ENCODE results near the gene ZNF827.

ZNF827 gene

GRCh38 chr4:145797278-145797677 lies 141.3 kb downstream of the ZNF827 start:
- TF ChIP-seq EZH2phosphoT487 (IDR thresholded peaks at IDR 0.05; ENCODE audit: borderline replicate concordance, low read length) (no peak), CTCF (IDR thresholded peaks at IDR 0.05; ENCODE audit: low read depth, low read length, poor library complexity, severe bottlenecking) (no peak)

GRCh38 chr4:145796346-145796745 lies 142.3 kb downstream of the ZNF827 start:
- no peaks in the 10 kb centered on the region for H4K20me1 ChIP-seq (ENCODE audit: control insufficient read depth, insufficient read depth, low read depth, low read length)
- no peaks in the 10 kb centered on the region for H3K79me2 ChIP-seq (ENCODE audit: control insufficient read depth, low read length)
- H3K9me2 ChIP-seq (replicated peaks; ENCODE audit: control insufficient read depth, low read length), result no peaks in the 10 kb centered on the region
- H3F3A ChIP-seq (ENCODE audit: control insufficient read depth, insufficient read depth), result no peaks in the 10 kb centered on the region
- H3K27ac ChIP-seq (ENCODE audit: low read depth, low read length), result no peak overlapping the region
- no peak overlapping the region for H3K4me3 ChIP-seq (ENCODE audit: low read length)
- H3K4me1 ChIP-seq (ENCODE audit: control insufficient read depth, low read length), result no peaks in the 10 kb centered on the region
- no peaks in the 10 kb centered on the region for H3K27me3 ChIP-seq (ENCODE audit: control insufficient read depth, low read length)
- TF ChIP-seq CTCF (IDR thresholded peaks at IDR 0.05; ENCODE audit: low read depth, low read length, poor library complexity, severe bottlenecking) (no peak), EZH2phosphoT487 (IDR thresholded peaks at IDR 0.05; ENCODE audit: borderline replicate concordance, low read length) (no peak)
- H3K4me2 ChIP-seq (ENCODE audit: low read length), result no peak overlapping the region
- H3K36me3 ChIP-seq (ENCODE audit: control insufficient read depth, low read length), result peaks cover 28% of the 10 kb centered on the region
- no peaks in the 10 kb centered on the region for H3K9me3 ChIP-seq (ENCODE audit: control insufficient read depth, insufficient read depth, low read length)

More at GRCh38 chr4:145797278-145797677, 141.3 kb downstream of the ZNF827 start:
- Histone ChIP-seq H4K20me1 (ENCODE audit: control insufficient read depth, insufficient read depth, low read depth, low read length) (no peaks in the 10 kb centered on the region), H3K79me2 (ENCODE audit: control insufficient read depth, low read length) (no peaks in the 10 kb centered on the region), H3K4me3 (ENCODE audit: low read length) (no peak overlapping the region), H3F3A (ENCODE audit: control insufficient read depth, insufficient read depth) (no peaks in the 10 kb centered on the region), H3K36me3 (ENCODE audit: control insufficient read depth, low read length) (peaks cover 28% of the 10 kb centered on the region), H3K27me3 (ENCODE audit: control insufficient read depth, low read length) (no peaks in the 10 kb centered on the region), H3K27ac (ENCODE audit: low read depth, low read length) (no peak overlapping the region), H3K9me3 (ENCODE audit: control insufficient read depth, insufficient read depth, low read length) (no peaks in the 10 kb centered on the region), H3K4me2 (ENCODE audit: low read length) (no peak overlapping the region), H3K4me1 (ENCODE audit: control insufficient read depth, low read length) (no peaks in the 10 kb centered on the region), H3K9me2 (replicated peaks; ENCODE audit: control insufficient read depth, low read length) (no peaks in the 10 kb centered on the region)

DNA sequence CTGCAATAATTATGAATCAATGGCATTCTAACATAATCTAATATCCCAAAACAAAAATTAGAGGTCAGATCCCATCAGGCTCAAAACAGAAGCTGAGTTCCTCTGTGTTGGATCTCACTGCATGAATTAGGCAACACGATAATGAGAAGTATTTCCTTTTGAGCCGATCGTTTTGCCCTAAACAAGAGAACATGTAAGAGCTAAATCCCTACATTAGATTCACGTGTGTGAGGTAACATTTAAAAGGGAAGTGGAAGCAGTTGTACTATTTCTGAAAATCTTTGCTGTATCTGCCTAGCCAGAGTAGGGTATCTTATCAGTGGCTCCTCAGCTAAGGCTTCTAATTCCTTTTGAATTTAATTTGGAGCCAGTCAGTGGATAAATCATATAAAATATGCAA lies 143.1 kb downstream of the ZNF827 start:
- Histone ChIP-seq H3K27me3 (ENCODE audit: control insufficient read depth, low read length) (no peaks in the 10 kb centered on the region), H3K4me2 (ENCODE audit: low read length) (no peak overlapping the region), H3K9me2 (replicated peaks; ENCODE audit: control insufficient read depth, low read length) (no peaks in the 10 kb centered on the region), H3K9me3 (ENCODE audit: control insufficient read depth, insufficient read depth, low read length) (no peaks in the 10 kb centered on the region), H4K20me1 (ENCODE audit: control insufficient read depth, insufficient read depth, low read depth, low read length) (no peaks in the 10 kb centered on the region), H3F3A (ENCODE audit: control insufficient read depth, insufficient read depth) (no peaks in the 10 kb centered on the region), H3K4me1 (ENCODE audit: control insufficient read depth, low read length) (no peaks in the 10 kb centered on the region), H3K27ac (ENCODE audit: low read depth, low read length) (no peak overlapping the region), H3K4me3 (ENCODE audit: low read length) (no peak overlapping the region), H3K36me3 (ENCODE audit: control insufficient read depth, low read length) (peaks cover 27% of the 10 kb centered on the region), H3K79me2 (ENCODE audit: control insufficient read depth, low read length) (no peaks in the 10 kb centered on the region)
- TF ChIP-seq EZH2phosphoT487 (IDR thresholded peaks at IDR 0.05; ENCODE audit: borderline replicate concordance, low read length) (no peak), CTCF (IDR thresholded peaks at IDR 0.05; ENCODE audit: low read depth, low read length, poor library complexity, severe bottlenecking) (no peak)

GRCh38 chr4:145792429-145792828 lies 146.2 kb downstream of the ZNF827 start:
- Histone ChIP-seq H3K36me3 (ENCODE audit: control insufficient read depth, low read length) (peaks cover 20% of the 10 kb centered on the region), H3K27ac (ENCODE audit: low read depth, low read length) (no peak overlapping the region), H3K79me2 (ENCODE audit: control insufficient read depth, low read length) (no peaks in the 10 kb centered on the region), H3K4me3 (ENCODE audit: low read length) (no peak overlapping the region), H3K9me3 (ENCODE audit: control insufficient read depth, insufficient read depth, low read length) (no peaks in the 10 kb centered on the region), H3K4me2 (ENCODE audit: low read length) (no peak overlapping the region), H3K4me1 (ENCODE audit: control insufficient read depth, low read length) (no peaks in the 10 kb centered on the region), H3K27me3 (ENCODE audit: control insufficient read depth, low read length) (no peaks in the 10 kb centered on the region), H3K9me2 (replicated peaks; ENCODE audit: control insufficient read depth, low read length) (no peaks in the 10 kb centered on the region), H3F3A (ENCODE audit: control insufficient read depth, insufficient read depth) (no peaks in the 10 kb centered on the region), H4K20me1 (ENCODE audit: control insufficient read depth, insufficient read depth, low read depth, low read length) (no peaks in the 10 kb centered on the region)
- TF ChIP-seq EZH2phosphoT487 (IDR thresholded peaks at IDR 0.05; ENCODE audit: borderline replicate concordance, low read length) (no peak), CTCF (IDR thresholded peaks at IDR 0.05; ENCODE audit: low read depth, low read length, poor library complexity, severe bottlenecking) (no peak)
